Testis (tissue), 2 donors: Measurements from ENCODE around the gene DNAH12.

Experiments used
- POLR2A ChIP-seq: fragments of 450-650 bp; IDR thresholded peaks from one replicate; pipeline ENCODE4 v1.6.1; 2017; ENCODE audit warnings: antibody characterized with exemption, mild to moderate bottlenecking, moderate library complexity
- TF ChIP-seq, protein P1 (sequence below), 3 experiments: fragments of 450-650 bp in 2 of 3; fragments of 200-600 bp in 1 of 3; sonication (generic) in 1 of 3; IDR thresholded peaks; one replicate each; pipeline ENCODE4 v1.5.1; 2016 to 2019; ENCODE audit warnings: antibody characterized with exemption in 3 of 3, mild to moderate bottlenecking in 2 of 3, moderate library complexity in 1 of 3

- TF ChIP-seq, protein P1, sequence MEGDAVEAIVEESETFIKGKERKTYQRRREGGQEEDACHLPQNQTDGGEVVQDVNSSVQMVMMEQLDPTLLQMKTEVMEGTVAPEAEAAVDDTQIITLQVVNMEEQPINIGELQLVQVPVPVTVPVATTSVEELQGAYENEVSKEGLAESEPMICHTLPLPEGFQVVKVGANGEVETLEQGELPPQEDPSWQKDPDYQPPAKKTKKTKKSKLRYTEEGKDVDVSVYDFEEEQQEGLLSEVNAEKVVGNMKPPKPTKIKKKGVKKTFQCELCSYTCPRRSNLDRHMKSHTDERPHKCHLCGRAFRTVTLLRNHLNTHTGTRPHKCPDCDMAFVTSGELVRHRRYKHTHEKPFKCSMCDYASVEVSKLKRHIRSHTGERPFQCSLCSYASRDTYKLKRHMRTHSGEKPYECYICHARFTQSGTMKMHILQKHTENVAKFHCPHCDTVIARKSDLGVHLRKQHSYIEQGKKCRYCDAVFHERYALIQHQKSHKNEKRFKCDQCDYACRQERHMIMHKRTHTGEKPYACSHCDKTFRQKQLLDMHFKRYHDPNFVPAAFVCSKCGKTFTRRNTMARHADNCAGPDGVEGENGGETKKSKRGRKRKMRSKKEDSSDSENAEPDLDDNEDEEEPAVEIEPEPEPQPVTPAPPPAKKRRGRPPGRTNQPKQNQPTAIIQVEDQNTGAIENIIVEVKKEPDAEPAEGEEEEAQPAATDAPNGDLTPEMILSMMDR (IDR thresholded peaks at IDR 0.05), result no peak
- no peak for TF ChIP-seq POLR2A
Observed at GRCh38 chr3:57281715-57282114, 262.4 kb downstream of the DNAH12 start.
